Measurements from ENCODE around the gene TENM4. TPM values are rescaled to one million over a fixed set of nuclear protein-coding genes. Genes with fewer than 3 reads are reported as not detected.

TENM4 gene
- total RNA-seq, 1 experiment from 2014 or later: 0.39 TPM

GRCh38 chr11:79328402-79328801 is 112.4 kb downstream of the TENM4 start:
- no peak overlapping the region for H3K4me3 ChIP-seq (ENCODE audit: low read depth in 2 of 2, low read length in 2 of 2)
- in situ Hi-C loops (cut with HindIII; ENCODE audit: low pct_unique_long_range_greater_than_20kb, low sequenced_read_pairs) (no loop called here), intact Hi-C loops (cut with micrococcal nuclease; ENCODE audit: unreplicated experiment) (no loop called here)
- ATAC-seq (no peak), DNase-seq (ENCODE audit: low read depth, low spot score) (no peak)
- ChIA-PET POLR2A (no interaction called here), CTCF (no interaction called here)
- H3K9me3 ChIP-seq (ENCODE audit: control insufficient read depth, insufficient read depth, low read depth, low read length): no peaks in the 10 kb centered on the region
- BruUV-seq (replicated peaks): no TSS peak
- H3K36me3 ChIP-seq (ENCODE audit: control insufficient read depth, insufficient read depth, low read length): no peaks in the 10 kb centered on the region
- H3K4me1 ChIP-seq (ENCODE audit: control insufficient read depth, insufficient read depth, low read length): no peaks in the 10 kb centered on the region
- peaks cover 3% of the 10 kb centered on the region; the same call in 1 of the 2 replicates for H3K27me3 ChIP-seq (ENCODE audit: control insufficient read depth, insufficient read depth, low read length)
- TF ChIP-seq SIN3A (IDR thresholded peaks at IDR 0.05; ENCODE audit: borderline replicate concordance, insufficient read depth, low read depth, low read length) (no peak), POLR2AphosphoS5 (IDR thresholded peaks at IDR 0.05; ENCODE audit: low read depth, low read length) (no peak), CTCF (IDR thresholded peaks at IDR 0.05) (no peak), REST (IDR thresholded peaks at IDR 0.05; ENCODE audit: insufficient read depth in 1 of 2, low read depth in 2 of 2, low read length in 1 of 2) (no peak), TCF7L2 (IDR thresholded peaks at IDR 0.05; ENCODE audit: low read depth, low read length) (no peak)
- no peak overlapping the region for H3K27ac ChIP-seq (ENCODE audit: low read length)

GRCh38 chr11:79325851-79326250 is 115.0 kb downstream of the TENM4 start:
- no peak for DNase-seq (ENCODE audit: low read depth, low spot score)

More at GRCh38 chr11:79325851-79326250, 115.0 kb downstream of the TENM4 start:
- no peak for TF ChIP-seq TCF7L2 (IDR thresholded peaks at IDR 0.05; ENCODE audit: low read depth, low read length)
- no peak for TF ChIP-seq SIN3A (IDR thresholded peaks at IDR 0.05; ENCODE audit: borderline replicate concordance, insufficient read depth, low read depth, low read length)
- TF ChIP-seq CTCF (IDR thresholded peaks at IDR 0.05): no peak
- no peak for TF ChIP-seq POLR2AphosphoS5 (IDR thresholded peaks at IDR 0.05; ENCODE audit: low read depth, low read length)
- TF ChIP-seq REST (IDR thresholded peaks at IDR 0.05; ENCODE audit: insufficient read depth in 1 of 2, low read depth in 2 of 2, low read length in 1 of 2): no peak
- no peak overlapping the region for H3K27ac ChIP-seq (ENCODE audit: low read length)
- ChIA-PET POLR2A (no interaction called here), CTCF (no interaction called here)
- no peaks in the 10 kb centered on the region for H3K36me3 ChIP-seq (ENCODE audit: control insufficient read depth, insufficient read depth, low read length)
- ATAC-seq: no peak
- intact Hi-C loops (cut with micrococcal nuclease; ENCODE audit: unreplicated experiment) (no loop called here), in situ Hi-C loops (cut with HindIII; ENCODE audit: low pct_unique_long_range_greater_than_20kb, low sequenced_read_pairs) (no loop called here)
- no TSS peak for BruUV-seq (replicated peaks)
- H3K9me3 ChIP-seq (ENCODE audit: control insufficient read depth, insufficient read depth, low read depth, low read length): no peaks in the 10 kb centered on the region
- H3K4me1 ChIP-seq (ENCODE audit: control insufficient read depth, insufficient read depth, low read length): no peaks in the 10 kb centered on the region
- peaks cover 4% of the 10 kb centered on the region for H3K27me3 ChIP-seq (ENCODE audit: control insufficient read depth, insufficient read depth, low read length)
- H3K4me3 ChIP-seq (ENCODE audit: low read depth in 2 of 2, low read length in 2 of 2): no peak overlapping the region
